Breast epithelium (tissue), 4 donors: ENCODE results near the gene MMP7. TPM values are rescaled to one million over a fixed set of nuclear protein-coding genes. Genes with fewer than 3 reads are reported as not detected.

ENCODE experiments used
- DNase-seq, 2 donors: peaks; one replicate each; pipeline ENCODE4 v3.0.0-alpha.2; 2019; ENCODE audit warnings: low spot score in 2 of 2
- H3K27ac ChIP-seq, 2 donors: fragments of 200-600 bp; sonication (generic) in 1 of 2; one replicate each; pipeline ENCODE4 v1.5.1; 2016 to 2019; ENCODE audit warnings: mild to moderate bottlenecking in 1 of 2
- H3K27me3 ChIP-seq, 2 donors: fragments of 200-600 bp; sonication (generic) in 1 of 2; one replicate each; pipeline versions ENCODE4 v1.5.1 to v1.6.0; 2017 to 2019; ENCODE audit warnings: control low read depth in 1 of 2, mild to moderate bottlenecking in 1 of 2
- H3K36me3 ChIP-seq: fragments of 200-600 bp; one replicate; pipeline ENCODE4 v1.5.1; 2019
- H3K4me1 ChIP-seq, 2 donors: fragments of 200-600 bp; sonication (generic); one replicate each; pipeline ENCODE4 v1.5.1; 2016 to 2019; ENCODE audit warnings: control low read depth in 1 of 2
- H3K4me3 ChIP-seq, 3 donors: fragments of 200-600 bp; sonication (generic); 1 replicate in 2 of 3; 2 replicates in 1 of 3; pipeline ENCODE4 v1.5.1; 2016 to 2019; ENCODE audit warnings: mild to moderate bottlenecking in 3 of 3, moderate library complexity in 2 of 3
- H3K9me3 ChIP-seq, 2 donors: fragments of 200-600 bp; sonication (generic) in 1 of 2; one replicate each; pipeline ENCODE4 v1.5.1; 2016 to 2019; ENCODE audit warnings: control low read depth in 1 of 2
- POLR2A ChIP-seq: fragments of 450-650 bp; IDR thresholded peaks from one replicate; pipeline ENCODE4 v1.6.1; 2016; ENCODE audit warnings: antibody characterized with exemption, mild to moderate bottlenecking, moderate library complexity
- POLR2AphosphoS5 ChIP-seq, 3 donors: sonication (generic); formaldehyde crosslinking; IDR thresholded peaks; one replicate each; pipeline ENCODE4 v1.6.1; 2017; ENCODE audit warnings: antibody characterized with exemption in 3 of 3
- intact Hi-C: fragments of 100-400 bp; cut with DNase I; formaldehyde crosslinking; loops from one replicate; pipeline ENCODE4 v1.15.1; 2023; ENCODE audit warnings: low total_unique reads
- total RNA-seq, 3 donors: library from RNA; depleted of rRNA; stranded (reverse); fragments of >200 nt; gene quantifications; one replicate each; pipeline ENCODE4 v1.1.0, GENCODE V29; 2016
- TF ChIP-seq, protein P1 (sequence below), 3 donors: fragments of 450-650 bp; IDR thresholded peaks; one replicate each; pipeline ENCODE4 v1.5.1; 2016 to 2017; ENCODE audit warnings: antibody characterized with exemption in 3 of 3, mild to moderate bottlenecking in 3 of 3, moderate library complexity in 3 of 3

MMP7 gene
- total RNA-seq, 3 donors from 2014 or later, result 2.1 to 1,213 (median 247) TPM

DNA sequence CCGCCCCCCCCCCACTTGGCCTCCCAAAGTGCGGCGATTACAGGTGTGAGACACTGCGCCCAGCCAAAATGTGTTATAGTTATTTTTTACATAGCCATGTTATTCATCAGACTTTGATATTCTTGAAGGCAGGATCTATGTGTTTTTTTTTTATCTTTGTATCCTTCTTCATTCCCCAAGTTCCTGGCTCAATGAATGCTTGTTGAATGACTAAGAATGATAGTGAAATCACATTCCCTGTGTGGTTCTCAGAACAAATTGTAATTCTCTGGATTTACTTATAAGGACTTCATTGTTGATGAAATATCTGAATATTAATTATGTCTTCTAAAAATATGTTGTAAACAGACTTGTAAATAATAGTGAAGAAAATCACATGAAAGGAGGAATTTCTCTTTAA is 33.5 kb downstream of the MMP7 start:
- no peak overlapping the region for H3K4me3 ChIP-seq
- no peak for DNase-seq
- H3K27ac ChIP-seq, result no peak overlapping the region
- H3K27me3 ChIP-seq, result no peaks in the 10 kb centered on the region
- no peak for TF ChIP-seq POLR2A
- TF ChIP-seq, protein P1, sequence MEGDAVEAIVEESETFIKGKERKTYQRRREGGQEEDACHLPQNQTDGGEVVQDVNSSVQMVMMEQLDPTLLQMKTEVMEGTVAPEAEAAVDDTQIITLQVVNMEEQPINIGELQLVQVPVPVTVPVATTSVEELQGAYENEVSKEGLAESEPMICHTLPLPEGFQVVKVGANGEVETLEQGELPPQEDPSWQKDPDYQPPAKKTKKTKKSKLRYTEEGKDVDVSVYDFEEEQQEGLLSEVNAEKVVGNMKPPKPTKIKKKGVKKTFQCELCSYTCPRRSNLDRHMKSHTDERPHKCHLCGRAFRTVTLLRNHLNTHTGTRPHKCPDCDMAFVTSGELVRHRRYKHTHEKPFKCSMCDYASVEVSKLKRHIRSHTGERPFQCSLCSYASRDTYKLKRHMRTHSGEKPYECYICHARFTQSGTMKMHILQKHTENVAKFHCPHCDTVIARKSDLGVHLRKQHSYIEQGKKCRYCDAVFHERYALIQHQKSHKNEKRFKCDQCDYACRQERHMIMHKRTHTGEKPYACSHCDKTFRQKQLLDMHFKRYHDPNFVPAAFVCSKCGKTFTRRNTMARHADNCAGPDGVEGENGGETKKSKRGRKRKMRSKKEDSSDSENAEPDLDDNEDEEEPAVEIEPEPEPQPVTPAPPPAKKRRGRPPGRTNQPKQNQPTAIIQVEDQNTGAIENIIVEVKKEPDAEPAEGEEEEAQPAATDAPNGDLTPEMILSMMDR (IDR thresholded peaks at IDR 0.05), result no peak
- H3K36me3 ChIP-seq, result no peaks in the 10 kb centered on the region
- H3K9me3 ChIP-seq, result no peaks in the 10 kb centered on the region
- H3K4me1 ChIP-seq, result peaks cover 0 to 4% of the 10 kb centered on the region in 2 donors
- intact Hi-C loops, result loop anchor here (10.0 kb wide), 1 partner anchor 1238 kb away; no protein-coding TSS in a partner anchor

DNA sequence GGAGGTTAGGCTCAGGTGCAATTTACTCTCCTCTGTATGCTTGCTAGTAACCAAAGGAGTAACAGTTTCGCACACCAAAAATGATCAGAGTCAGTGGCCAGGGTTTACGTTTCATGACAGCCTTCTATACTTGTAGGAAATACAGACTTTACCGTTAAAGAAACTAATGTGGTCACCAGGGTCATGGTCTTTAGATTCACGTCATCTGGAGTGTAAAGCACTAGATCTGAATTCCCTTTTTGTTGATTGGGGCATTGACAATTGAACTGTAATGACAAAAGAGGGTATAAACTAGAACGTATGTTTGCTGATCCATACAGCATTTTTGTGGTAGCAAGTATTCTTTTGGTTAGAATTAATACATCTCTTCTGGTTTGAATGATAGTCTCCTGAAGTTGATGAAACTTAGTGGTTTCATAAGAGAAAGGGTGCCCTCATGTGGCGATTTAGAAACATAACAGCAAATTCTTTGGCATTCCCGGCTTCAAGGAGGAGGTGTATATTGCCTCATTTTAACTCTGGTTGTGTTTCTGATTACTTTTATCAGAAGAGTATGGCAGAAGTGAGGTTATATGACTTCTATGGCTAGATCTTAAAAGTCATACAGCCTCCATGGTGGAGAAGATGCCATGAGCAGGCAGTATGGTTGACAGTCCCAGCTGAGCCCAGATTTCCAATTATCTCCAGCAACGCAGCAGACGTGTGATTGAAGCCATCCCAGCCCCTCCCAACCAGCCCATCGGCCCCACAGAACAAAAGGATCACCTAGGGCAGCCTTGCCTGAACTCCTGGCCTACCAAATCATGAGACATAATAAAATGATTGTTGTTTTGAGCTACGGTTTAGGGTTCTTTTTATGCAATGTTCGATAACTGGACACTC is 35.1 kb downstream of the MMP7 start:
- no peak for DNase-seq
- Histone ChIP-seq H3K4me1 (peaks cover 0 to 4% of the 10 kb centered on the region in 2 donors), H3K27ac (no peak overlapping the region), H3K9me3 (no peaks in the 10 kb centered on the region), H3K36me3 (no peaks in the 10 kb centered on the region), H3K4me3 (no peak overlapping the region), H3K27me3 (no peaks in the 10 kb centered on the region)
- TF ChIP-seq, protein P1 (IDR thresholded peaks at IDR 0.05), result peak; percentile 69 to 84 (median 78)
- TF ChIP-seq POLR2A, result no peak
- intact Hi-C loops, result loop anchor here (10.0 kb wide), 1 partner anchor 1239 kb away; no protein-coding TSS in a partner anchor

DNA sequence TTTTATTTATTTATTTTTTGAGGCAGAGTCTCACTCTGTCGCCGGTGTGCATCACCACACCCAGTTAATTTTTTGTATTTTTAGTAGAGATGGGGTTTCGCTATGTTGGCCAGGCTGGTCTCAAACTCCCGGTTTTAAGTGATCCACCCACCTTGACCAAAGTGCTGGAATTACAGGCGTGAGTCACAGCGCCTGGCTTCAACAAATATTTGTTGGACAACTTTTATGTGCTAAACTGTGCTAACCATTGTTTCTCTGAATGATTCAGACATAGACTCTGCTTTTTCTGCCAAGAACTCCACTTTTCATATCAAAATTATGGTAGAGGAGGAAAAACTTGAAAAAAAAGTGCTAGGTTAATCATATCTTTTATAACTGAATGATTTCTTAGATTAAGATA is 36.3 kb downstream of the MMP7 start:
- DNase-seq, result no peak
- Histone ChIP-seq H3K4me1 (peaks cover 0 to 4% of the 10 kb centered on the region in 2 donors), H3K4me3 (no peak overlapping the region), H3K27ac (no peak overlapping the region), H3K27me3 (no peaks in the 10 kb centered on the region), H3K9me3 (no peaks in the 10 kb centered on the region), H3K36me3 (no peaks in the 10 kb centered on the region)
- TF ChIP-seq, protein P1 (IDR thresholded peaks at IDR 0.05), result no peak
- TF ChIP-seq POLR2A (no peak), POLR2AphosphoS5 (IDR thresholded peaks at IDR 0.05) (no peak)
- intact Hi-C loops, result loop anchor here (10.0 kb wide), 1 partner anchor 1241 kb away; no protein-coding TSS in a partner anchor

DNA sequence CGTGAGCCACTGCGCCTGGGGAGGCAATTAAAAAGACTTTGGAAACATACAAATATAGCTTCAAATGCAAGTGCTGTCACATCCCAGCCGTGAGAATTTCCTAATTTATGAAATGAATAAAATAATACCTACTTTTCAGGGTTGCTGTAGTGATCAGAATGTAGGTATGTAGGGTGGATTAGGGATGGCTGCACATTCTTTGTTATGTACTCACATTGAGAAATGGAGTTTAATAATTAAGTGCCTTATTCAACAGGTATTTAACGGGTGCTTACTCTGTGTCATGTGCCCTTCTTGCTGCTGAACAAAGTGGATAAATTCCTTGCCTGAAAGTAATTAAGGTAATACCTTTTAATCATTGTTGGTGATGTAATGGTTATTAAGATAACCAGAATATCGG is 37.0 kb downstream of the MMP7 start:
- Histone ChIP-seq H3K27ac (no peak overlapping the region), H3K9me3 (no peaks in the 10 kb centered on the region), H3K4me3 (no peak overlapping the region), H3K4me1 (peaks cover 0 to 4% of the 10 kb centered on the region in 2 donors), H3K36me3 (no peaks in the 10 kb centered on the region), H3K27me3 (no peaks in the 10 kb centered on the region)
- TF ChIP-seq POLR2AphosphoS5 (IDR thresholded peaks at IDR 0.05), result no peak
- TF ChIP-seq POLR2A, result no peak
- TF ChIP-seq, protein P1 (IDR thresholded peaks at IDR 0.05), result no peak
- intact Hi-C loops, result loop anchor here (10.0 kb wide), 1 partner anchor 1241 kb away; no protein-coding TSS in a partner anchor
- no peak for DNase-seq

DNA sequence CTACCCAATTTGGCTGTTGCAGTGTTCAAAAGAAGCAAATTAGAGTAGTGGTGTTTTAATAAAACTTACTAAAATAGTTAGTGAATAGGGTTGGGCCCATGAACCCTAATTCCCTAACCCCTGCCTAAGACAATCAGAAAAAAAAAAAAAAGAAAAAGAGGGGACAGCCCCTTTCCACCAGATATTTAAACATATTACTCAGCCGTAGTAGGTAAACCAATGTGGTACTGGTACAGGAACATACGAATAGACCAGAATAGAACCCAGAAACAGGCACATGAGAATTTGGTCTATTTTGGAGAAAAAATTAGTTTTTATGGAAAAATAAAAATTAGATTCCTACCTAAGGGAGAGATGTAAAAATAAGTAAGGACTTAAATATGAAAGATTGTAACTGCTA is 38.6 kb downstream of the MMP7 start:
- no peaks in the 10 kb centered on the region for H3K36me3 ChIP-seq
- H3K4me1 ChIP-seq, result peaks cover 0 to 4% of the 10 kb centered on the region in 2 donors
- H3K9me3 ChIP-seq, result no peaks in the 10 kb centered on the region
- H3K4me3 ChIP-seq, result no peak overlapping the region
- no peaks in the 10 kb centered on the region for H3K27me3 ChIP-seq
- H3K27ac ChIP-seq, result no peak overlapping the region
- intact Hi-C loops, result loop anchor here (10.0 kb wide), 1 partner anchor 1243 kb away; no protein-coding TSS in a partner anchor
- TF ChIP-seq POLR2A (no peak), POLR2AphosphoS5 (IDR thresholded peaks at IDR 0.05) (no peak)
- TF ChIP-seq, protein P1 (IDR thresholded peaks at IDR 0.05), result no peak
- DNase-seq, result no peak
